ENCODE measurements around the gene VWA2. TPM values are rescaled to one million over a fixed set of nuclear protein-coding genes. Genes with fewer than 3 reads are reported as not detected.

The VWA2 gene
- total RNA-seq, 1 donor from 2014 or later = 2.2 TPM

GRCh38 chr10:114334301-114334700 is 95.2 kb downstream of the VWA2 start:
- Histone ChIP-seq H3K36me3 (ENCODE audit: control insufficient read depth, insufficient read depth, low read length) (no peaks in the 10 kb centered on the region), H3K4me3 (ENCODE audit: low read depth, low read length) (no peak overlapping the region), H3K27me3 (ENCODE audit: control insufficient read depth, insufficient read depth, low read length) (no peaks in the 10 kb centered on the region)
- no peak for DNase-seq (ENCODE audit: low read depth)
- no peak for TF ChIP-seq CTCF (IDR thresholded peaks at IDR 0.05; ENCODE audit: insufficient read depth, low read length, poor library complexity, severe bottlenecking)

DNA sequence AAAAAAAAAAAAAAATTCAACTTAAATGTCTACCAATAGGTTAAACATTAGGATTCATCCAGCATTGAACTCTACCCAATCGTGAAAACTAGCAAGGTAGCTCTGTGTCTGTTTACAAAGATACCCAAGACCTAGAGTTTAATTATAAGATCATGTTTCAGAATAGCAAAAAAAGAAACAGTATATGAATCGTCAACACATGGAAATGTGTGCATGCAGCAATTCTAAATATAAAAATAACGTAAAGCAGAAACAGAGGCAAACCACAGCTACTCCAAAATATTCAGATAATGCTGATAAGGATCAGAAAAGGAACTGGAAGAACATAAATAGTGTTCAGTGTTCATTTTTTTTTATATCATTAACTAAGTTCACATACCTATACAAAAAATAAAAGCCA is 96.6 kb downstream of the VWA2 start:
- Histone ChIP-seq H3K4me3 (ENCODE audit: low read depth, low read length) (no peak overlapping the region), H3K27me3 (ENCODE audit: control insufficient read depth, insufficient read depth, low read length) (no peaks in the 10 kb centered on the region), H3K36me3 (ENCODE audit: control insufficient read depth, insufficient read depth, low read length) (no peaks in the 10 kb centered on the region)
- DNase-seq (ENCODE audit: low read depth) = no peak
- no peak for TF ChIP-seq CTCF (IDR thresholded peaks at IDR 0.05; ENCODE audit: insufficient read depth, low read length, poor library complexity, severe bottlenecking)

DNA sequence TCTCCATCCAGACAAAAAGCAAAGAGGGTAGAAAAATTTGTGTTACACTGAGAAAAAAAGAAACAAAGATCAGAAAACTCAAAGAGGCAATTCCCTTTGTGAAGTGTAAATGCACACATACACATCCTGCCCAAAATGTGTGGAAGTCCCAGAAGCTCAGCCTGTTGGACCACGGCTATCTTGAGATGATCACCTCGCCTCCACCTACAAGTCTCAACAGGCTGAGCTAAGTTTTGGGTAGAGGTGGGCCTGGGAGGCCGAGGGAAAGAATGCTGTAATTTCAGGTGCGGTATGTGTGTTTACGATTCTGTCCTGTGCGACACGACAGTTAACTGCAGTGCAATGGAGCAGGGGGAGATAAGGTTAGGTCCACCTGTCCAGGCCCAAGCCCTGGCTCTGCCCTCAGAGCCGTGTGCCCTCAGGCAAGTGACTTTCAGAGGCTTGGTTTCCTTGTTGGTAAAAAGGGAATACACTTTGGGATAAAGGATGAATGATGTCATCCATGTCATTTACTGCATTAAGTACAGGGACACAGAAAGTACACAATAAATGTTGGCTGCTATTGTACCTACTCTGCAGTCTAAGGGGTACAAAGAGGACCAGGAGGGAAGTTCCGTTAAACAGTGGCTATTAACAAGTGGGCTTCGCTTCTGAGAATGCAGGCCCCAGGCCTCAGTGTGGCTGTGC is 97.9 kb downstream of the VWA2 start:
- no peak for DNase-seq (ENCODE audit: low read depth)
- Histone ChIP-seq H3K27me3 (ENCODE audit: control insufficient read depth, insufficient read depth, low read length) (no peaks in the 10 kb centered on the region), H3K36me3 (ENCODE audit: control insufficient read depth, insufficient read depth, low read length) (no peaks in the 10 kb centered on the region), H3K4me3 (ENCODE audit: low read depth, low read length) (no peak overlapping the region)
- TF ChIP-seq CTCF (IDR thresholded peaks at IDR 0.05; ENCODE audit: insufficient read depth, low read length, poor library complexity, severe bottlenecking) = no peak

- DNase-seq (ENCODE audit: low read depth) = no peak
- H3K27me3 ChIP-seq (ENCODE audit: control insufficient read depth, insufficient read depth, low read length) = no peaks in the 10 kb centered on the region
- H3K4me3 ChIP-seq (ENCODE audit: low read depth, low read length) = no peak overlapping the region
- TF ChIP-seq CTCF (IDR thresholded peaks at IDR 0.05; ENCODE audit: insufficient read depth, low read length, poor library complexity, severe bottlenecking) = no peak
- no peaks in the 10 kb centered on the region for H3K36me3 ChIP-seq (ENCODE audit: control insufficient read depth, insufficient read depth, low read length)
Measured at GRCh38 chr10:114337510-114338462, 98.7 kb downstream of the VWA2 start.

DNA sequence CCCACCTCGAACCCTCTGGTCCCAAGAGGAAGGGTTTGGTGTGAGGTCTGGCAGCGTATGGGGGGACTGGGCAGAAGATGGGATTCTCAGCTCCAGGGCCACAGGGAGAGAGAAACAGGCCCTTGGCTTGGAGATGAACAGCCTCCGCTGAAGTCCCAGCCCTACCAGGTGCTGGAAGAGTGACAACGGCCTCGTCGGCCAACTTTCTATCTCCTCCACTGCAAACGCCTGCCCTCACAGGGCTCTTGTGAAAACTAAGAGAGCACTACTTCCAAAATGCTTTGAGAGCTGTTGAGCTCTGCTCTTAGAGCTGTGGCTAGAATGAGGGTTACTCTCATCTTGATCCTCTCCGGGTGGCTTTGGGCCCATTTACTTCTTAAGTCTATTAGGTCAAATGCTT is 101.8 kb downstream of the VWA2 start:
- DNase-seq (ENCODE audit: low read depth) = no peak
- H3K36me3 ChIP-seq (ENCODE audit: control insufficient read depth, insufficient read depth, low read length) = no peaks in the 10 kb centered on the region
- no peak for TF ChIP-seq CTCF (IDR thresholded peaks at IDR 0.05; ENCODE audit: insufficient read depth, low read length, poor library complexity, severe bottlenecking)
- no peak overlapping the region for H3K4me3 ChIP-seq (ENCODE audit: low read depth, low read length)
- no peaks in the 10 kb centered on the region for H3K27me3 ChIP-seq (ENCODE audit: control insufficient read depth, insufficient read depth, low read length)

Other genes with a start within 250 kb of the VWA2 start
- 0.04 and 0.21 TPM in 2 replicates for gene ADRB1, start 195.4 kb upstream of the VWA2 start, total RNA-seq
- gene CCDC186, start 65.1 kb upstream of the VWA2 start, total RNA-seq = 11.6 and 14.1 TPM in 2 replicates
- gene TDRD1, start 59.9 kb upstream of the VWA2 start, total RNA-seq = not detected in 2 replicates
- gene AFAP1L2, start 165.2 kb downstream of the VWA2 start, total RNA-seq = 8.1 and 10.2 TPM in 2 replicates